ENCODE data around the gene PDLIM1.
"Not testable (repeated sequence)": the region's sequence is repeated elsewhere in the genome, so short reads cannot be mapped to it uniquely, and the experiment has no call there.

The PDLIM1 gene

GRCh38 chr10:95233377-95234034 is 57.3 kb downstream of the PDLIM1 start:
- no peak overlapping the region for H2AFZ ChIP-seq (ENCODE audit: low read depth, low read length)
- H3K4me3 ChIP-seq (ENCODE audit: low read length) = no peak overlapping the region
- no peaks in the 10 kb centered on the region for H3K4me1 ChIP-seq (ENCODE audit: insufficient read depth, low read length)
- no peaks in the 10 kb centered on the region for H3K36me3 ChIP-seq (ENCODE audit: insufficient read depth, low read length)
- peaks cover 3% of the 10 kb centered on the region for H3K27me3 ChIP-seq (ENCODE audit: insufficient read depth, low read length)
- H3K9me3 ChIP-seq (ENCODE audit: low read length) = no peaks in the 10 kb centered on the region

GRCh38 chr10:95230677-95231586 is 59.9 kb downstream of the PDLIM1 start:
- not testable (repeated sequence) for H3K9me3 ChIP-seq (ENCODE audit: low read length); H3K4me3 ChIP-seq (ENCODE audit: low read length); H3K36me3 ChIP-seq (ENCODE audit: insufficient read depth, low read length); H3K27me3 ChIP-seq (ENCODE audit: insufficient read depth, low read length); H2AFZ ChIP-seq (ENCODE audit: low read depth, low read length); H3K4me1 ChIP-seq (ENCODE audit: insufficient read depth, low read length)

- Histone ChIP-seq H3K4me3 (ENCODE audit: low read length) (no peak overlapping the region), H3K36me3 (ENCODE audit: insufficient read depth, low read length) (no peaks in the 10 kb centered on the region), H2AFZ (ENCODE audit: low read depth, low read length) (no peak overlapping the region), H3K9me3 (ENCODE audit: low read length) (no peaks in the 10 kb centered on the region), H3K27me3 (ENCODE audit: insufficient read depth, low read length) (peaks cover 3% of the 10 kb centered on the region), H3K4me1 (ENCODE audit: insufficient read depth, low read length) (no peaks in the 10 kb centered on the region)
Observed at GRCh38 chr10:95229724-95230627, 60.8 kb downstream of the PDLIM1 start.

GRCh38 chr10:95228934-95229723 is 61.7 kb downstream of the PDLIM1 start:
- not testable (repeated sequence) for H3K27me3 ChIP-seq (ENCODE audit: insufficient read depth, low read length); H3K4me3 ChIP-seq (ENCODE audit: low read length); H3K9me3 ChIP-seq (ENCODE audit: low read length); H2AFZ ChIP-seq (ENCODE audit: low read depth, low read length); H3K36me3 ChIP-seq (ENCODE audit: insufficient read depth, low read length); H3K4me1 ChIP-seq (ENCODE audit: insufficient read depth, low read length)

- H3K9me3 ChIP-seq (ENCODE audit: low read length) = no peaks in the 10 kb centered on the region
- H3K4me1 ChIP-seq (ENCODE audit: insufficient read depth, low read length) = no peaks in the 10 kb centered on the region
- no peak overlapping the region for H2AFZ ChIP-seq (ENCODE audit: low read depth, low read length)
- H3K27me3 ChIP-seq (ENCODE audit: insufficient read depth, low read length) = no peaks in the 10 kb centered on the region
- H3K36me3 ChIP-seq (ENCODE audit: insufficient read depth, low read length) = no peaks in the 10 kb centered on the region
- no peak overlapping the region for H3K4me3 ChIP-seq (ENCODE audit: low read length)
Observed at GRCh38 chr10:95225136-95225535, 65.7 kb downstream of the PDLIM1 start.

GRCh38 chr10:95221124-95221523 is 69.7 kb downstream of the PDLIM1 start:
- Histone ChIP-seq H2AFZ (ENCODE audit: low read depth, low read length) (no peak overlapping the region), H3K4me3 (ENCODE audit: low read length) (no peak overlapping the region), H3K9me3 (ENCODE audit: low read length) (no peaks in the 10 kb centered on the region), H3K4me1 (ENCODE audit: insufficient read depth, low read length) (no peaks in the 10 kb centered on the region), H3K36me3 (ENCODE audit: insufficient read depth, low read length) (no peaks in the 10 kb centered on the region), H3K27me3 (ENCODE audit: insufficient read depth, low read length) (no peaks in the 10 kb centered on the region)

GRCh38 chr10:95220539-95220938 is 70.3 kb downstream of the PDLIM1 start:
- Histone ChIP-seq H3K4me1 (ENCODE audit: insufficient read depth, low read length) (no peaks in the 10 kb centered on the region), H3K9me3 (ENCODE audit: low read length) (no peaks in the 10 kb centered on the region), H3K27me3 (ENCODE audit: insufficient read depth, low read length) (no peaks in the 10 kb centered on the region), H2AFZ (ENCODE audit: low read depth, low read length) (no peak overlapping the region), H3K4me3 (ENCODE audit: low read length) (no peak overlapping the region), H3K36me3 (ENCODE audit: insufficient read depth, low read length) (no peaks in the 10 kb centered on the region)

- Histone ChIP-seq H3K4me3 (ENCODE audit: low read length) (no peak overlapping the region), H3K36me3 (ENCODE audit: insufficient read depth, low read length) (no peaks in the 10 kb centered on the region), H3K9me3 (ENCODE audit: low read length) (no peaks in the 10 kb centered on the region), H3K27me3 (ENCODE audit: insufficient read depth, low read length) (no peaks in the 10 kb centered on the region), H3K4me1 (ENCODE audit: insufficient read depth, low read length) (no peaks in the 10 kb centered on the region), H2AFZ (ENCODE audit: low read depth, low read length) (no peak overlapping the region)
Observed at GRCh38 chr10:95217476-95217875, 73.3 kb downstream of the PDLIM1 start.

GRCh38 chr10:95214793-95215192 is 76.0 kb downstream of the PDLIM1 start:
- H3K36me3 ChIP-seq (ENCODE audit: insufficient read depth, low read length) = no peaks in the 10 kb centered on the region
- H3K27me3 ChIP-seq (ENCODE audit: insufficient read depth, low read length) = no peaks in the 10 kb centered on the region
- H3K9me3 ChIP-seq (ENCODE audit: low read length) = no peaks in the 10 kb centered on the region
- no peak overlapping the region for H3K4me3 ChIP-seq (ENCODE audit: low read length)
- no peaks in the 10 kb centered on the region for H3K4me1 ChIP-seq (ENCODE audit: insufficient read depth, low read length)
- H2AFZ ChIP-seq (ENCODE audit: low read depth, low read length) = no peak overlapping the region

- H3K36me3 ChIP-seq (ENCODE audit: insufficient read depth, low read length) = no peaks in the 10 kb centered on the region
- no peaks in the 10 kb centered on the region for H3K27me3 ChIP-seq (ENCODE audit: insufficient read depth, low read length)
- H3K4me3 ChIP-seq (ENCODE audit: low read length) = no peak overlapping the region
- no peaks in the 10 kb centered on the region for H3K4me1 ChIP-seq (ENCODE audit: insufficient read depth, low read length)
- no peaks in the 10 kb centered on the region for H3K9me3 ChIP-seq (ENCODE audit: low read length)
- no peak overlapping the region for H2AFZ ChIP-seq (ENCODE audit: low read depth, low read length)
Observed at GRCh38 chr10:95214369-95214768, 76.4 kb downstream of the PDLIM1 start.

- no peak overlapping the region for H3K4me3 ChIP-seq (ENCODE audit: low read length)
- H3K27me3 ChIP-seq (ENCODE audit: insufficient read depth, low read length) = no peaks in the 10 kb centered on the region
- H3K4me1 ChIP-seq (ENCODE audit: insufficient read depth, low read length) = no peaks in the 10 kb centered on the region
- no peaks in the 10 kb centered on the region for H3K36me3 ChIP-seq (ENCODE audit: insufficient read depth, low read length)
- no peak overlapping the region for H2AFZ ChIP-seq (ENCODE audit: low read depth, low read length)
- H3K9me3 ChIP-seq (ENCODE audit: low read length) = no peaks in the 10 kb centered on the region
Observed at GRCh38 chr10:95211606-95212279, 79.1 kb downstream of the PDLIM1 start.

GRCh38 chr10:95209509-95210127 is 81.2 kb downstream of the PDLIM1 start:
- Histone ChIP-seq H3K4me3 (ENCODE audit: low read length) (no peak overlapping the region), H2AFZ (ENCODE audit: low read depth, low read length) (no peak overlapping the region), H3K27me3 (ENCODE audit: insufficient read depth, low read length) (no peaks in the 10 kb centered on the region), H3K4me1 (ENCODE audit: insufficient read depth, low read length) (no peaks in the 10 kb centered on the region), H3K9me3 (ENCODE audit: low read length) (no peaks in the 10 kb centered on the region), H3K36me3 (ENCODE audit: insufficient read depth, low read length) (no peaks in the 10 kb centered on the region)

Measured in neuron (in vitro differentiated cells).